ENCODE results near the gene AURKA.

The AURKA gene

DNA sequence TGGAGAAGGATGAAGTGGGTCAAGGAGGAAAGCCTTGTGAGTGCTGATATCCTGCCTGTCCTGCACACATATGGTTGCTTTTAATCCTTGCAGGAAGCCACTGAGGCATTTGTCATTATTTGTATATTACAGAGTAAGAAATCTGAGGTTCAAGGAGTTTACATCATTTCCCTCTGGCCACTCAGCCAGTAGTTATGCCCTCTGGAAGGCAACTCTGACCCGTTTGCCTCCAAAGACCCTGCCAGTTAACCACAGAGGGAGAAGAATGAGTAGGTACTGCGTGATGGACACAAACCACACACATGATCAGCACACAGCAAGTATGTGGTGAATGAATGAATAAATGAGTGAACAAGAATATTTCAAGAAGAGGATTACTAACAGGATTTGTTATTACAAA lies 41.2 kb downstream of the AURKA start:
- TF ChIP-seq, protein P1, sequence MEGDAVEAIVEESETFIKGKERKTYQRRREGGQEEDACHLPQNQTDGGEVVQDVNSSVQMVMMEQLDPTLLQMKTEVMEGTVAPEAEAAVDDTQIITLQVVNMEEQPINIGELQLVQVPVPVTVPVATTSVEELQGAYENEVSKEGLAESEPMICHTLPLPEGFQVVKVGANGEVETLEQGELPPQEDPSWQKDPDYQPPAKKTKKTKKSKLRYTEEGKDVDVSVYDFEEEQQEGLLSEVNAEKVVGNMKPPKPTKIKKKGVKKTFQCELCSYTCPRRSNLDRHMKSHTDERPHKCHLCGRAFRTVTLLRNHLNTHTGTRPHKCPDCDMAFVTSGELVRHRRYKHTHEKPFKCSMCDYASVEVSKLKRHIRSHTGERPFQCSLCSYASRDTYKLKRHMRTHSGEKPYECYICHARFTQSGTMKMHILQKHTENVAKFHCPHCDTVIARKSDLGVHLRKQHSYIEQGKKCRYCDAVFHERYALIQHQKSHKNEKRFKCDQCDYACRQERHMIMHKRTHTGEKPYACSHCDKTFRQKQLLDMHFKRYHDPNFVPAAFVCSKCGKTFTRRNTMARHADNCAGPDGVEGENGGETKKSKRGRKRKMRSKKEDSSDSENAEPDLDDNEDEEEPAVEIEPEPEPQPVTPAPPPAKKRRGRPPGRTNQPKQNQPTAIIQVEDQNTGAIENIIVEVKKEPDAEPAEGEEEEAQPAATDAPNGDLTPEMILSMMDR (IDR thresholded peaks at IDR 0.05), result no peak

DNA sequence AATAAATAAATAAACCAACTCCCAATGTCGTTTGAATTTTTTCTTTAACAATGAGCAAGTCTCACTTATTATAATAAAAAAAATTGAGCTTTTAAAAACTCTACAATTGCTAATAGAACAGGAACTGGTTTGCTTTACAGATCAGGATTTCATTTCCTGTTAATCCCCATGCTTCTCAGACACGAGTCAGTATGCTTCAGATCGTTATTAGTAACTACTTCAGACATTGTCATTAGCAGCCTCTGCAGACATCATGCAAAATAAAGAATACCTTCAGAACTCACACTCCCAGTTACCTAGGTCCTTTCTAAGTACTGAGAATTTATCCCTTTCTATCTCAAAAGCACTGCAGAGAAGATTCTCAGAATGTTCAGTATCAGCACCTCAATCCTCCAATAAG lies 43.3 kb downstream of the AURKA start:
- TF ChIP-seq, protein P1 (IDR thresholded peaks at IDR 0.05), result no peak

DNA sequence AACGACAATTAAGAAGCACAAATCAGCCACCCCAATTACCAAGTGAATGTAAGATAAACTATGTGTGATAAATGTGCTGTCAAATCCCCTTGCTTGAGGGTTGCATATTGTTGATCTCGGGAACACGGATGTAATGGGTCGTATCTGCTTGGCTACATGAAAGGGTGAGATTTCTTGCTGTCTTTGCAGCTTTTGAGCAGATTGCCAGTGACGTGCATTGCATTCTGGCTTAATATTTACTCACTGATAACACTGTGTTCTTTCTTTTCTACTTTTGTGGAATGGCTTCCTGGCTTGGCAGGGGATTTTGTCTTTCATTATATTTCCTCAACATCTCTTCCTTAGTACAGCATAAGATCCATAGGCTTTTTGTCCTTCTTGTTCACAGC lies 43.7 kb downstream of the AURKA start:
- TF ChIP-seq, protein P1 (IDR thresholded peaks at IDR 0.05), result no peak

DNA sequence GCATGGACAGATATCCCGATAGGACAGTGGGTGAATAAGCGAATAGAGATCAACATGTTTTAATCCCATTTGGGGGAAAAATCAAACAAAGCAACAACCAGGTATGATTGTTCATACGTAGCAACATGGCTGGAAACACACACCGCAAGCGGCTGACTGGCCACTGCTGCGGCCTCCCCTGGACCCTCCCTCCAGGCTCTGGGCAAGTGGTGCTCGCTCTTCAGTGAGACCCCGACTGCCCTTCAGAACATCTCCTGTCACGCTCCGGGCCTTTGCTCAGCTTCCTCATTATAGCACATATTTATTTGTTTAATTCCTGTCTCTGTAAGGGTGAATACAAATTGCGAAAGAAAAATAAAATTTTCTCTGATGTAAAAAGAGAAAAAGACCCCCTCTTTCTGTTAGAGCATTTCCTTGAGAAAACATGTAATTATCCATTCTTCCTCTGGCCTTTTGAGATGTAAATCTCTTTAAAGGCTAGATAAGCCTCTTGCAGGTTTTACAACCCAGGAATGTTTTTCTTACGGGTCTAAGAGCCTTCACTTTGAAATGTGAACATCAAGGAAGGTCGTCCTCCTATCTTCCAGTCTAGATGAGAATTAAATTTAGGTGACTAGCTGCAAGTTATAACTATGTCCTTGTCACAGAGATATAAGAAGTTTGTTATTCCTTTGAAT lies 44.2 kb downstream of the AURKA start:
- TF ChIP-seq, protein P1 (IDR thresholded peaks at IDR 0.05), result no peak

DNA sequence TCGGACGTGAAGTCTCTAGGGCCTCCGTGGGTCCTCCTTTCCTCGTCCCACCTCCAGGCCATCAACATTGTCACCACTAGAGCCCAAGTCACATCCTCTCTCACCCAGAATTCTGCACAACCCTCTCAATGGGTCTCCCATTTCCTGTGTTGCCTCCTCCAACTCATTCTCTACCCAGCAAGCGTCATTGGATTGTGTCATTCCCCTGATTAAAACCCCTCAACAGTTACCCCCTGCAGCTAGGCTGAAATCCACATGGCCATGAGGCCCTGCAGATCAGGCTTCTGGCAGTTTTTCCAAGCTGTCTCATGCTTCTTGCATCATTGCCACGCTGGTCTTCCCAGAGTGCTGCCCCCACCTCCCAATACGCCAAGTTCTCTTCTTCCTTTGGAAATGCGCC lies 46.1 kb downstream of the AURKA start:
- TF ChIP-seq, protein P1 (IDR thresholded peaks at IDR 0.05), result no peak

DNA sequence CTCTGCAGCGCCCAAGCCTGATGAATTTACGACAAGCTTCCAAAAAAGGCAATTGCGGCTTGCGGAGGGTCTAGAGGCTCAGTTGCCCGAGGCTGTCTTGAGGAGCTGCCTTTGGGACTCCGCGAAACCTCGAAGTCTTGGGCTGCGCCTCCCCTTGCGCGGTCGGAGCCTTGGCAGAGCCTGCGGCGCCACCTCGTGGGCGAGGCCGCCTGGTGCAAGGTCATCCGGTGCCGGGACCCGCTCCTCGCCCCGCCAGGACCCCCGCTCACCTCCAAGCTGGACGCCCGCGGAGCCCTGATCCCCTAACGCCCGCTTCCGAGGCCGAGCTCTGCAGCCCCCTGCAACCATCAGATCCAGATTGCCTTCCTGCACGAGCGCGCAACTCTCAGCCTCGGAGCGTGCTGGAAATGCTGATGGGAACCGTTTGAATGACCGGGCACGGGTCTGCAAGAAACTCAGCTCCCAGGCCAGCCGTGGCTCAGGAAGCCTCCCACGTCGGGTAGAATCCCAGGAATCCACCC lies 48.1 kb downstream of the AURKA start:
- TF ChIP-seq, protein P1 (IDR thresholded peaks at IDR 0.05), result peak; percentile 89

DNA sequence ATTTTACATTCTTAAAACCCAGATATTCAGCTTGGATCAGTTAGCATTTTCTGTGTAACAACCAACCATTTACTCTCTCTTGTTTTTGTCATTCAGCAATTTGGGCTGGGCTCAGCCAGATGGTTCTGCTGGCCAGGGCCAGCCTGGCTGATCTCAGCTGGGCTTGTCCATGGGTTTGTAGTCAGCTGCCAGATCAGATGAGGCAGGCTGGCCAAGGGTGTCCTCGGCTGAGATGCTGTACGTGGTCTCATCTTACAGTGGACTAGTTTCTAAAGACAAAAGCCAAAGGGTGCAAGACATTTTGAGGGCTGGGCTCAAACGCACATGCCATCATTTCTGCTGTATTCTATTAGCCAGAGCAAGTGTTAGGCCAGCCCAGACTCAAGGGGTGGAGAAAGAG lies 49.2 kb downstream of the AURKA start:
- TF ChIP-seq, protein P1 (IDR thresholded peaks at IDR 0.05), result no peak

DNA sequence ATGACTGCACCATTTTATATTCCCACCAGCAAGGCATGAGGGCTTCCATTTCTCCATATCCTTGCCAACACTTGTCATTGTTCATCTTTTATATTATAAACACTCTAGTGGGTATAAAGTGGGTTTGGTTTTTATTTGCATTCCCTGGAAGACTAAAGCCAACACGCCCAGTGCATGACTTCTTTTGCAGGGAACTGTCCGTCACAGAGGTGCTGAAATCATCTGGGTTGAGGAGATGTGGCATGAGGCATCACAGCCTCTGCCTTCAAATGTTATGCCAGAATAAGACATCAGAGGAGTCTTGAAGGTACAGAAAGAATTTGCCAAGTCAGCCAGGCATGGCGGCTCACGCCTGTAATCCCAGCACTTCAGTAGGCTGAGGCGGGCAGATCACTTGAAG lies 63.2 kb downstream of the AURKA start:
- TF ChIP-seq, protein P1 (IDR thresholded peaks at IDR 0.05), result no peak

All from LNCAP (cell line).